ENCODE measurements around the gene TWNK.

- TF ChIP-seq POLR2AphosphoS5 (IDR thresholded peaks at IDR 0.05; ENCODE audit: low read depth) (no peak), CTCF (IDR thresholded peaks at IDR 0.05; ENCODE audit: insufficient read depth, low read length) (no peak), REST (IDR thresholded peaks at IDR 0.05; ENCODE audit: insufficient replicate concordance, low read depth) (no peak), GABPA (IDR thresholded peaks at IDR 0.05; ENCODE audit: low read depth) (no peak), SPI1 (IDR thresholded peaks at IDR 0.05; ENCODE audit: borderline replicate concordance, low read depth) (no peak)
These were observed 9.5 kb downstream of the TWNK start for GRCh38 chr10:100996678-100997359.

Measured in HL-60 (cell line).